HG03378 (cell line): ENCODE results near the gene ZBTB46.

Experiments
- ATAC-seq: cut with Tn5 transposase; IDR thresholded peaks from one replicate; pipeline ENCODE4 v1.9.1; 2021; ENCODE audit warnings: mild to moderate bottlenecking, moderate library complexity; ENCODE audit not compliant: unreplicated experiment

Gene ZBTB46

GRCh38 chr20:63768591-63769515 is 62.2 kb downstream of the ZBTB46 start:
- no peak for ATAC-seq

GRCh38 chr20:63767886-63768285 is 63.2 kb downstream of the ZBTB46 start:
- ATAC-seq, result no peak

GRCh38 chr20:63767456-63767855 is 63.6 kb downstream of the ZBTB46 start:
- no peak for ATAC-seq

- ATAC-seq, result no peak
These were observed 64.2 kb downstream of the ZBTB46 start for GRCh38 chr20:63766695-63767426.

- ATAC-seq, result no peak
These were observed 65.2 kb downstream of the ZBTB46 start for GRCh38 chr20:63765902-63766301.

GRCh38 chr20:63765082-63765873 is 65.8 kb downstream of the ZBTB46 start:
- ATAC-seq, result no peak

GRCh38 chr20:63759377-63759901 is 71.6 kb downstream of the ZBTB46 start:
- no peak for ATAC-seq

- no peak for ATAC-seq
These were observed 72.9 kb downstream of the ZBTB46 start for GRCh38 chr20:63758152-63758551.

GRCh38 chr20:63756648-63756991 is 74.4 kb downstream of the ZBTB46 start:
- ATAC-seq, result no peak

GRCh38 chr20:63755933-63756647 is 75.0 kb downstream of the ZBTB46 start:
- no peak for ATAC-seq

- ATAC-seq, result no peak
These were observed 77.1 kb downstream of the ZBTB46 start for GRCh38 chr20:63754008-63754407.

- ATAC-seq, result no peak
These were observed 77.7 kb downstream of the ZBTB46 start for GRCh38 chr20:63753381-63753780.

GRCh38 chr20:63752411-63753101 is 78.5 kb downstream of the ZBTB46 start:
- no peak for ATAC-seq

- ATAC-seq, result no peak
These were observed 79.4 kb downstream of the ZBTB46 start for GRCh38 chr20:63751471-63752271.

GRCh38 chr20:63750807-63751470 is 80.1 kb downstream of the ZBTB46 start:
- no peak for ATAC-seq

GRCh38 chr20:63749597-63750508 is 81.2 kb downstream of the ZBTB46 start:
- ATAC-seq, result no peak

- no peak for ATAC-seq
These were observed 82.2 kb downstream of the ZBTB46 start for GRCh38 chr20:63748934-63749270.
